ENCODE measurements around the gene PPM1F. TPM values are rescaled to one million over a fixed set of nuclear protein-coding genes. Genes with fewer than 3 reads are reported as not detected.
A peak's percentile ranks its signal among the peaks of the same experiment; 100 is the strongest.

Gene PPM1F
- total RNA-seq, 1 experiment from 2014 or later: 21.1 TPM

- Histone ChIP-seq H4K91ac (ENCODE audit: insufficient read length, low read depth, low read length) (no peak overlapping the region), H3K9ac (ENCODE audit: extremely low read depth, insufficient read length, low read length) (no peak overlapping the region), H2BK20ac (ENCODE audit: low read depth, low read length, poor library complexity, severe bottlenecking) (no peak overlapping the region), H3K4me1 (ENCODE audit: insufficient read depth, low read length) (no peaks in the 10 kb centered on the region), H2BK5ac (ENCODE audit: insufficient read length, low read length) (no peak overlapping the region), H3K23me2 (ENCODE audit: insufficient read length, low read depth, low read length, poor library complexity, severe bottlenecking) (no peaks in the 10 kb centered on the region), H3K79me1 (ENCODE audit: insufficient read depth, low read depth, low read length, poor library complexity, severe bottlenecking) (no peaks in the 10 kb centered on the region), H3K23ac (ENCODE audit: insufficient read length, low read depth, low read length) (no peak overlapping the region), H2BK12ac (ENCODE audit: insufficient read length, low read depth, low read length) (no peak overlapping the region), H3K27me3 (ENCODE audit: insufficient read depth, low read length) (no peaks in the 10 kb centered on the region), H2AFZ (ENCODE audit: low read length) (no peak overlapping the region), H4K20me1 (ENCODE audit: control insufficient read depth, insufficient read depth, insufficient read length) (no peaks in the 10 kb centered on the region), H3K56ac (ENCODE audit: insufficient read length, low read depth, low read length) (no peak overlapping the region), H3K18ac (ENCODE audit: insufficient read length, low read depth, low read length) (no peak overlapping the region), H4K5ac (ENCODE audit: insufficient read length, low read depth, low read length) (no peak overlapping the region), H3K4ac (ENCODE audit: low read depth, low read length) (no peak overlapping the region), H3K9me3 (ENCODE audit: control insufficient read depth, low read depth, low read length) (no peaks in the 10 kb centered on the region), H3T11ph (ENCODE audit: low read length) (no peak overlapping the region), H2BK15ac (ENCODE audit: low read depth, low read length) (no peak overlapping the region), H3K27ac (ENCODE audit: insufficient read length, low read depth, low read length) (no peak overlapping the region), H3K4me2 (ENCODE audit: insufficient read depth, insufficient read length, low read length) (no peak overlapping the region), H4K8ac (replicated peaks; ENCODE audit: insufficient read length, low read depth, low read length) (no peak overlapping the region), H3K14ac (ENCODE audit: insufficient read depth, low read length) (no peak overlapping the region), H2BK120ac (ENCODE audit: low read depth, low read length, poor library complexity, severe bottlenecking) (no peak overlapping the region), H2AK5ac (ENCODE audit: insufficient read length, low read length) (no peak overlapping the region), H3K79me2 (ENCODE audit: insufficient read depth, low read length) (no peaks in the 10 kb centered on the region)
- peaks cover 15% of the 10 kb centered on the region for H3K27me3 Mint-ChIP-seq (ENCODE audit: low read depth)
- no peak for DNase-seq
- no peaks in the 10 kb centered on the region for H3K9me3 Mint-ChIP-seq
- H3K36me3 Mint-ChIP-seq (ENCODE audit: insufficient read depth in 1 of 3, low read depth in 3 of 3): no peaks in the 10 kb centered on the region; a peak in 1 of 7 replicates
- H3K4me3 Mint-ChIP-seq: no peak overlapping the region
- no peaks in the 10 kb centered on the region for H3K4me1 Mint-ChIP-seq
- peak overlapping the region in 1 of 3 experiments; percentile 47; a peak in 1 of 7 replicates for H3K27ac Mint-ChIP-seq
- no CpG with 5 or more reads among the region's 4 CpGs for WGBS (ENCODE audit: extremely low coverage, insufficient read length, low lambda C conversion rate)
- TF ChIP-seq, protein P1, sequence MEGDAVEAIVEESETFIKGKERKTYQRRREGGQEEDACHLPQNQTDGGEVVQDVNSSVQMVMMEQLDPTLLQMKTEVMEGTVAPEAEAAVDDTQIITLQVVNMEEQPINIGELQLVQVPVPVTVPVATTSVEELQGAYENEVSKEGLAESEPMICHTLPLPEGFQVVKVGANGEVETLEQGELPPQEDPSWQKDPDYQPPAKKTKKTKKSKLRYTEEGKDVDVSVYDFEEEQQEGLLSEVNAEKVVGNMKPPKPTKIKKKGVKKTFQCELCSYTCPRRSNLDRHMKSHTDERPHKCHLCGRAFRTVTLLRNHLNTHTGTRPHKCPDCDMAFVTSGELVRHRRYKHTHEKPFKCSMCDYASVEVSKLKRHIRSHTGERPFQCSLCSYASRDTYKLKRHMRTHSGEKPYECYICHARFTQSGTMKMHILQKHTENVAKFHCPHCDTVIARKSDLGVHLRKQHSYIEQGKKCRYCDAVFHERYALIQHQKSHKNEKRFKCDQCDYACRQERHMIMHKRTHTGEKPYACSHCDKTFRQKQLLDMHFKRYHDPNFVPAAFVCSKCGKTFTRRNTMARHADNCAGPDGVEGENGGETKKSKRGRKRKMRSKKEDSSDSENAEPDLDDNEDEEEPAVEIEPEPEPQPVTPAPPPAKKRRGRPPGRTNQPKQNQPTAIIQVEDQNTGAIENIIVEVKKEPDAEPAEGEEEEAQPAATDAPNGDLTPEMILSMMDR (conservative IDR thresholded peaks at IDR 0.05): no peak
Observed at GRCh38 chr22:21903283-21903682, 49.4 kb downstream of the PPM1F start.

Data from H9 (cell line).